HCT116 (cell line): ENCODE measurements around the gene ROR2. TPM values are rescaled to one million over a fixed set of nuclear protein-coding genes. Genes with fewer than 3 reads are reported as not detected.

ENCODE experiments used
- ATAC-seq: fragments of 200-7000 bp; cut with Tn5 transposase; 2 replicates; pipeline ENCODE4 v1.9.1; 2020; ENCODE audit warnings: mild to moderate bottlenecking, moderate library complexity
- BruUV-seq: library from RNA; stranded (reverse); fragments of 400-500 nt; replicated peaks from 2 replicates; lab custom pipeline; 2021; lab: Mats Ljungman, UMichigan
- CTCF ChIA-PET: fragments of 300-600 bp; sonication (Branson Sonifier 250); formaldehyde crosslinking; loops from one replicate; lab custom pipeline; 2021; ENCODE audit warnings: antibody characterized with exemption; lab: Charles Lee
- POLR2A ChIA-PET: fragments of 300-600, 350-600 bp; sonication (Branson Sonifier 250); formaldehyde crosslinking; loops from one replicate; lab custom pipeline; 2021; ENCODE audit warnings: antibody characterized with exemption; lab: Charles Lee
- RAD21 ChIA-PET, 2 experiments: fragments of 300-600 bp; sonication (Branson Sonifier 250); formaldehyde crosslinking; loops; one replicate each; lab custom pipeline; 2023; ENCODE audit warnings: low total read pairs in 2 of 2; ENCODE audit not compliant: uncharacterized antibody in 2 of 2, unreplicated experiment in 2 of 2, low non-redundant PET in 1 of 2; lab: Charles Lee
- DNase-seq: peaks from one replicate; pipeline ENCODE4 v3.0.0-alpha.2; 2010; ENCODE audit warnings: low read depth, low spot score
- H2AFZ ChIP-seq: fragments of 200-600 bp; shearing (Covaris generic), sonication (generic); 2 replicates; pipeline ENCODE4 v1.6.1; 2017; ENCODE audit warnings: low read depth, mixed run types, mixed read lengths, antibody characterized with exemption, low read length; ENCODE audit not compliant: poor library complexity, severe bottlenecking
- H3K27ac ChIP-seq: 2 replicates; pipeline ENCODE4 v1.5.1; 2012; ENCODE audit warnings: low read depth, low read length
- H3K27me3 ChIP-seq: fragments of 200-600 bp; sonication (generic); 2 replicates; pipeline ENCODE4 v1.6.1; 2016; ENCODE audit warnings: mixed run types, low read length, mixed read lengths; ENCODE audit not compliant: insufficient read depth
- H3K36me3 ChIP-seq, 2 experiments: fragments of 200-500 bp in 1 of 2; fragments of 200-600 bp in 1 of 2; sonication (Bioruptor generic) in 1 of 2; sonication (generic) in 1 of 2; 2 replicates each; pipeline versions ENCODE4 v1.5.1 to v1.6.1; 2014 to 2016; ENCODE audit warnings: low read length in 2 of 2, inconsistent platforms in 1 of 2, mixed read lengths in 1 of 2, mixed run types in 1 of 2; ENCODE audit not compliant: insufficient read depth in 2 of 2, control insufficient read depth in 1 of 2
- H3K4me1 ChIP-seq, 2 experiments: fragments of 200-600 bp in 1 of 2; sonication (generic) in 1 of 2; 2 replicates each; pipeline versions ENCODE4 v1.5.1 to v1.6.1; 2012 to 2017; ENCODE audit warnings: low read length in 2 of 2, inconsistent platforms in 1 of 2, mild to moderate bottlenecking in 1 of 2, mixed read lengths in 1 of 2, mixed run types in 1 of 2, moderate library complexity in 1 of 2; ENCODE audit not compliant: insufficient read depth in 2 of 2, control insufficient read depth in 1 of 2
- H3K4me2 ChIP-seq: fragments of 200-600 bp; sonication (generic); 2 replicates; pipeline ENCODE4 v1.6.1; 2017; ENCODE audit warnings: mixed run types, low read length, mixed read lengths
- H3K4me3 ChIP-seq, 2 experiments: fragments of 200-600 bp in 1 of 2; sonication (generic) in 1 of 2; replicated peaks in 1 of 2; 2 replicates each; pipeline ENCODE4 v1.5.1; 2011 to 2016; ENCODE audit warnings: low read length in 2 of 2, control low read depth in 1 of 2, low read depth in 1 of 2, mild to moderate bottlenecking in 1 of 2, mixed read lengths in 1 of 2, mixed run types in 1 of 2
- H3K79me2 ChIP-seq: fragments of 200-600 bp; sonication (generic); 2 replicates; pipeline ENCODE4 v1.6.1; 2017; ENCODE audit warnings: mild to moderate bottlenecking, mixed run types, low read length, moderate library complexity, mixed read lengths; ENCODE audit not compliant: insufficient read depth
- H3K9ac ChIP-seq: fragments of 200-600 bp; sonication (generic); 2 replicates; pipeline ENCODE4 v1.6.1; 2016; ENCODE audit warnings: low read length, mixed read lengths
- H3K9me2 ChIP-seq: fragments of 200-600 bp; sonication (generic), shearing (Covaris generic); 2 replicates; pipeline ENCODE4 v1.6.1; 2017; ENCODE audit warnings: mixed run types, mild to moderate bottlenecking, moderate library complexity; ENCODE audit not compliant: insufficient read depth
- H3K9me3 ChIP-seq, 2 experiments: fragments of 200-500 bp in 1 of 2; fragments of 200-600 bp in 1 of 2; sonication (Bioruptor generic) in 1 of 2; sonication (generic) in 1 of 2; 2 replicates each; pipeline ENCODE4 v1.6.1; 2014 to 2017; ENCODE audit warnings: low read length in 2 of 2, mixed read lengths in 2 of 2, inconsistent platforms in 1 of 2, low read depth in 1 of 2, mild to moderate bottlenecking in 1 of 2, mixed run types in 1 of 2, moderate library complexity in 1 of 2; ENCODE audit not compliant: control insufficient read depth in 1 of 2, insufficient read depth in 1 of 2
- H4K20me1 ChIP-seq: fragments of 200-600 bp; sonication (generic), shearing (Covaris generic); 2 replicates; pipeline ENCODE4 v1.6.1; 2017; ENCODE audit warnings: mixed run types, mild to moderate bottlenecking, moderate library complexity; ENCODE audit not compliant: insufficient read depth
- CBX3 ChIP-seq: IDR thresholded peaks from 2 replicates; pipeline ENCODE4 v1.6.1; 2012; ENCODE audit warnings: low read depth
- EGR1 ChIP-seq: IDR thresholded peaks from 2 replicates; pipeline ENCODE4 v1.6.1; 2012; ENCODE audit warnings: low read depth
- ELF1 ChIP-seq: IDR thresholded peaks from 2 replicates; pipeline ENCODE4 v1.6.1; 2012; ENCODE audit warnings: low read depth, borderline replicate concordance
- EZH2phosphoT487 ChIP-seq: fragments of 200-600 bp; IDR thresholded peaks from 2 replicates; pipeline ENCODE4 v1.6.1; 2018; ENCODE audit warnings: antibody characterized with exemption, borderline replicate concordance
- FOSL1 ChIP-seq: IDR thresholded peaks from 2 replicates; pipeline ENCODE4 v1.6.1; 2012; ENCODE audit warnings: low read depth
- POLR2A ChIP-seq: IDR thresholded peaks from 2 replicates; pipeline ENCODE4 v1.7.0; 2011; ENCODE audit warnings: borderline replicate concordance; ENCODE audit not compliant: insufficient read depth, insufficient read length; ENCODE audit errors: extremely low read depth
- POLR2AphosphoS5 ChIP-seq: IDR thresholded peaks from 2 replicates; pipeline ENCODE4 v1.6.1; 2011; ENCODE audit warnings: mild to moderate bottlenecking, low read depth, low read length, moderate library complexity
- SIN3A ChIP-seq: IDR thresholded peaks from 2 replicates; pipeline ENCODE4 v1.6.1; 2012; ENCODE audit warnings: low read depth
- SP1 ChIP-seq: IDR thresholded peaks from 2 replicates; pipeline ENCODE4 v1.6.1; 2012; ENCODE audit warnings: low read depth
- SRF ChIP-seq: IDR thresholded peaks from 2 replicates; pipeline ENCODE4 v1.6.1; 2012; ENCODE audit warnings: low read depth
- TCF7L2 ChIP-seq: IDR thresholded peaks from 2 replicates; pipeline ENCODE4 v1.7.0; 2011; ENCODE audit warnings: borderline replicate concordance, inconsistent platforms; ENCODE audit not compliant: insufficient read depth, insufficient read length; ENCODE audit errors: extremely low read depth
- YY1 ChIP-seq: IDR thresholded peaks from 2 replicates; pipeline ENCODE4 v1.6.1; 2011; ENCODE audit warnings: low read length, low read depth, moderate library complexity, mild to moderate bottlenecking; ENCODE audit not compliant: insufficient replicate concordance; ENCODE audit errors: extremely low read depth
- ZFX ChIP-seq: fragments of 450-650 bp; IDR thresholded peaks from 2 replicates; pipeline ENCODE4 v1.6.1; 2017
- intact Hi-C: fragments of 100-400 bp; cut with micrococcal nuclease; formaldehyde crosslinking; loops from 2 replicates; pipeline ENCODE4 v1.10.0; 2022
- total RNA-seq: library from RNA; stranded (reverse); gene quantifications from one replicate; pipeline ENCODE4 v1.2.1, GENCODE V29; 2021; ENCODE audit not compliant: unreplicated experiment
- TF ChIP-seq, protein P1 (sequence below): IDR thresholded peaks from 2 replicates; pipeline ENCODE4 v1.6.1; 2012
- TF ChIP-seq, protein P2 (sequence below): IDR thresholded peaks from 2 replicates; pipeline ENCODE4 v1.6.1; 2011; ENCODE audit warnings: mild to moderate bottlenecking, low read length, moderate library complexity; ENCODE audit not compliant: insufficient replicate concordance; ENCODE audit errors: extremely low read depth
- TF ChIP-seq, protein P3 (sequence below): IDR thresholded peaks from 2 replicates; pipeline ENCODE4 v1.6.1; 2012
- TF ChIP-seq, protein P4 (sequence below): IDR thresholded peaks from 2 replicates; pipeline ENCODE4 v1.6.1; 2012; ENCODE audit warnings: low read depth

The ROR2 gene
- total RNA-seq, 1 experiment from 2014 or later, result 15.7 TPM

DNA sequence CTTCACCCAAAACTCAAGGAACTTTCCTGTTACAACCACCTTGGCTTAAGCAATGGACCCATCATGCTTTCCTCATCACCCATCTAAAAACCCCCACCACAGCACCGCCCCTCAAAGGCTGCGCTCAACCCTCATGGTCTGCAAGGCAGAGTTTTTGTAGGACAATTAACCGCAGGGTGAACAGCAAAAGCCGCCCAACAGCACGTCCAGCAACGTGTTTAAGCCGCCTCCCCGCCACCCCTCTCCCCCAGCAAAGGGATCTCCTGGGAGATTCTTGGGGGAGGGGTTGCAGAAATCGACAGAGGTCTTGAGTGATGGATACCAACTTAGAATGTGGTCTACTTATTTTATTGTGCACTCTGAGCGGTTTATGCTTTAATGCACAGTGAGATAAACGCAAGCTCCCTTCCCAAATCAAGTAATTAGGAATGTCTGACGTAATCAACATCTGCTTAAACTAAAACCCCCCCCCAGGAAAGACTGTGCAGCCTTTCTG is 1.9 kb downstream of the ROR2 start:
- H3K4me3 ChIP-seq, result peak overlapping the region; percentile 80 to 84
- BruUV-seq, result no TSS peak

More for the DNA sequence above, 1.9 kb downstream of the ROR2 start:
- no peaks in the 10 kb centered on the region for H3K36me3 ChIP-seq
- ChIA-PET RAD21 (interaction anchor here in 1 of 2 experiments (0.9 kb wide), 1 partner anchor 189 kb away, joined by 3 read pairs; no protein-coding TSS in a partner anchor), POLR2A (no interaction called here), CTCF (interaction anchor here (0.7 to 2.1 kb wide), 3 partner anchors 31 to 190 kb away, joined by 3 to 11 read pairs (median 3); no protein-coding TSS in a partner anchor)
- peaks cover 56% of the 10 kb centered on the region for H3K79me2 ChIP-seq
- no peak for TF ChIP-seq SRF
- TF ChIP-seq, protein P1, sequence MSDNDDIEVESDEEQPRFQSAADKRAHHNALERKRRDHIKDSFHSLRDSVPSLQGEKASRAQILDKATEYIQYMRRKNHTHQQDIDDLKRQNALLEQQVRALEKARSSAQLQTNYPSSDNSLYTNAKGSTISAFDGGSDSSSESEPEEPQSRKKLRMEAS, result no peak; the same call in 1 of the 2 replicates
- no peak for TF ChIP-seq ELF1
- no peak for TF ChIP-seq POLR2A
- TF ChIP-seq, protein P2, sequence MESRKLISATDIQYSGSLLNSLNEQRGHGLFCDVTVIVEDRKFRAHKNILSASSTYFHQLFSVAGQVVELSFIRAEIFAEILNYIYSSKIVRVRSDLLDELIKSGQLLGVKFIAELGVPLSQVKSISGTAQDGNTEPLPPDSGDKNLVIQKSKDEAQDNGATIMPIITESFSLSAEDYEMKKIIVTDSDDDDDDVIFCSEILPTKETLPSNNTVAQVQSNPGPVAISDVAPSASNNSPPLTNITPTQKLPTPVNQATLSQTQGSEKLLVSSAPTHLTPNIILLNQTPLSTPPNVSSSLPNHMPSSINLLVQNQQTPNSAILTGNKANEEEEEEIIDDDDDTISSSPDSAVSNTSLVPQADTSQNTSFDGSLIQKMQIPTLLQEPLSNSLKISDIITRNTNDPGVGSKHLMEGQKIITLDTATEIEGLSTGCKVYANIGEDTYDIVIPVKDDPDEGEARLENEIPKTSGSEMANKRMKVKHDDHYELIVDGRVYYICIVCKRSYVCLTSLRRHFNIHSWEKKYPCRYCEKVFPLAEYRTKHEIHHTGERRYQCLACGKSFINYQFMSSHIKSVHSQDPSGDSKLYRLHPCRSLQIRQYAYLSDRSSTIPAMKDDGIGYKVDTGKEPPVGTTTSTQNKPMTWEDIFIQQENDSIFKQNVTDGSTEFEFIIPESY, result no peak
- TF ChIP-seq, protein P3, sequence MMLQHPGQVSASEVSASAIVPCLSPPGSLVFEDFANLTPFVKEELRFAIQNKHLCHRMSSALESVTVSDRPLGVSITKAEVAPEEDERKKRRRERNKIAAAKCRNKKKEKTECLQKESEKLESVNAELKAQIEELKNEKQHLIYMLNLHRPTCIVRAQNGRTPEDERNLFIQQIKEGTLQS, result no peak
- TF ChIP-seq TCF7L2, result no peak
- no peak for TF ChIP-seq SIN3A
- TF ChIP-seq YY1, result no peak
- no peak for TF ChIP-seq FOSL1
- TF ChIP-seq SP1, result no peak
- no peak for TF ChIP-seq POLR2AphosphoS5
- TF ChIP-seq, protein P4, sequence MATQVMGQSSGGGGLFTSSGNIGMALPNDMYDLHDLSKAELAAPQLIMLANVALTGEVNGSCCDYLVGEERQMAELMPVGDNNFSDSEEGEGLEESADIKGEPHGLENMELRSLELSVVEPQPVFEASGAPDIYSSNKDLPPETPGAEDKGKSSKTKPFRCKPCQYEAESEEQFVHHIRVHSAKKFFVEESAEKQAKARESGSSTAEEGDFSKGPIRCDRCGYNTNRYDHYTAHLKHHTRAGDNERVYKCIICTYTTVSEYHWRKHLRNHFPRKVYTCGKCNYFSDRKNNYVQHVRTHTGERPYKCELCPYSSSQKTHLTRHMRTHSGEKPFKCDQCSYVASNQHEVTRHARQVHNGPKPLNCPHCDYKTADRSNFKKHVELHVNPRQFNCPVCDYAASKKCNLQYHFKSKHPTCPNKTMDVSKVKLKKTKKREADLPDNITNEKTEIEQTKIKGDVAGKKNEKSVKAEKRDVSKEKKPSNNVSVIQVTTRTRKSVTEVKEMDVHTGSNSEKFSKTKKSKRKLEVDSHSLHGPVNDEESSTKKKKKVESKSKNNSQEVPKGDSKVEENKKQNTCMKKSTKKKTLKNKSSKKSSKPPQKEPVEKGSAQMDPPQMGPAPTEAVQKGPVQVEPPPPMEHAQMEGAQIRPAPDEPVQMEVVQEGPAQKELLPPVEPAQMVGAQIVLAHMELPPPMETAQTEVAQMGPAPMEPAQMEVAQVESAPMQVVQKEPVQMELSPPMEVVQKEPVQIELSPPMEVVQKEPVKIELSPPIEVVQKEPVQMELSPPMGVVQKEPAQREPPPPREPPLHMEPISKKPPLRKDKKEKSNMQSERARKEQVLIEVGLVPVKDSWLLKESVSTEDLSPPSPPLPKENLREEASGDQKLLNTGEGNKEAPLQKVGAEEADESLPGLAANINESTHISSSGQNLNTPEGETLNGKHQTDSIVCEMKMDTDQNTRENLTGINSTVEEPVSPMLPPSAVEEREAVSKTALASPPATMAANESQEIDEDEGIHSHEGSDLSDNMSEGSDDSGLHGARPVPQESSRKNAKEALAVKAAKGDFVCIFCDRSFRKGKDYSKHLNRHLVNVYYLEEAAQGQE, result no peak
- no peak for TF ChIP-seq ZFX
- no peak for TF ChIP-seq CBX3
- TF ChIP-seq EGR1, result no peak
- no peak for TF ChIP-seq EZH2phosphoT487
- H4K20me1 ChIP-seq, result no peaks in the 10 kb centered on the region
- peak overlapping the region; percentile 64 for H2AFZ ChIP-seq
- H3K9me2 ChIP-seq, result no peaks in the 10 kb centered on the region
- intact Hi-C loops, result no loop called here
- H3K4me1 ChIP-seq, result peaks cover 11 to 15% of the 10 kb centered on the region in 2 experiments
- H3K4me2 ChIP-seq, result peak overlapping the region; percentile 95
- DNase-seq, result no peak
- H3K9ac ChIP-seq, result peak overlapping the region; percentile 73
- H3K9me3 ChIP-seq, result no peaks in the 10 kb centered on the region
- H3K27me3 ChIP-seq, result no peaks in the 10 kb centered on the region
- H3K27ac ChIP-seq, result peak overlapping the region; percentile 78
- no peak for ATAC-seq
